Omental fat pad (tissue), 4 donors: ENCODE results near the gene MGAT4B. TPM values are rescaled to one million over a fixed set of nuclear protein-coding genes. Genes with fewer than 3 reads are reported as not detected.
A peak's percentile ranks its signal among the peaks of the same experiment; 100 is the strongest.

ENCODE experiments used
- ATAC-seq: fragments of 150-250 bp; one replicate; pipeline ENCODE4 v1.9.1; 2016; ENCODE audit warnings: mild to moderate bottlenecking, moderate library complexity; ENCODE audit not compliant: low FRiP score
- DNase-seq: peaks from one replicate; pipeline ENCODE4 v3.0.0-alpha.2; 2019; ENCODE audit warnings: low spot score
- total RNA-seq, 4 donors: library from RNA; depleted of rRNA; stranded (reverse); fragments of >200 nt; gene quantifications; one replicate each; pipeline ENCODE4 v1.1.0, GENCODE V29; 2016
- TF ChIP-seq, protein P1 (sequence below), 3 donors: fragments of 450-650 bp; IDR thresholded peaks; one replicate each; pipeline ENCODE4 v1.5.1; 2016 to 2017; ENCODE audit warnings: antibody characterized with exemption in 3 of 3, mild to moderate bottlenecking in 3 of 3, moderate library complexity in 2 of 3

MGAT4B gene
- 10 to 100 TPM; 67.6 to 90.1 (median 73.9) TPM for total RNA-seq

GRCh38 chr5:179806250-179807048, at the start of gene MGAT4B:
Gene MGAT4B, minus strand, starts transcription at chr5:179806866. Its CDS starts 283 bp downstream, at chr5:179806583.
- DNase-seq, result no peak
- peak; percentile 87 for ATAC-seq
- TF ChIP-seq, protein P1, sequence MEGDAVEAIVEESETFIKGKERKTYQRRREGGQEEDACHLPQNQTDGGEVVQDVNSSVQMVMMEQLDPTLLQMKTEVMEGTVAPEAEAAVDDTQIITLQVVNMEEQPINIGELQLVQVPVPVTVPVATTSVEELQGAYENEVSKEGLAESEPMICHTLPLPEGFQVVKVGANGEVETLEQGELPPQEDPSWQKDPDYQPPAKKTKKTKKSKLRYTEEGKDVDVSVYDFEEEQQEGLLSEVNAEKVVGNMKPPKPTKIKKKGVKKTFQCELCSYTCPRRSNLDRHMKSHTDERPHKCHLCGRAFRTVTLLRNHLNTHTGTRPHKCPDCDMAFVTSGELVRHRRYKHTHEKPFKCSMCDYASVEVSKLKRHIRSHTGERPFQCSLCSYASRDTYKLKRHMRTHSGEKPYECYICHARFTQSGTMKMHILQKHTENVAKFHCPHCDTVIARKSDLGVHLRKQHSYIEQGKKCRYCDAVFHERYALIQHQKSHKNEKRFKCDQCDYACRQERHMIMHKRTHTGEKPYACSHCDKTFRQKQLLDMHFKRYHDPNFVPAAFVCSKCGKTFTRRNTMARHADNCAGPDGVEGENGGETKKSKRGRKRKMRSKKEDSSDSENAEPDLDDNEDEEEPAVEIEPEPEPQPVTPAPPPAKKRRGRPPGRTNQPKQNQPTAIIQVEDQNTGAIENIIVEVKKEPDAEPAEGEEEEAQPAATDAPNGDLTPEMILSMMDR (IDR thresholded peaks at IDR 0.05), result no peak

- TF ChIP-seq, protein P1 (IDR thresholded peaks at IDR 0.05), result no peak
Measured at GRCh38 chr5:179854356-179854755, 47.7 kb upstream of the MGAT4B start.

DNA sequence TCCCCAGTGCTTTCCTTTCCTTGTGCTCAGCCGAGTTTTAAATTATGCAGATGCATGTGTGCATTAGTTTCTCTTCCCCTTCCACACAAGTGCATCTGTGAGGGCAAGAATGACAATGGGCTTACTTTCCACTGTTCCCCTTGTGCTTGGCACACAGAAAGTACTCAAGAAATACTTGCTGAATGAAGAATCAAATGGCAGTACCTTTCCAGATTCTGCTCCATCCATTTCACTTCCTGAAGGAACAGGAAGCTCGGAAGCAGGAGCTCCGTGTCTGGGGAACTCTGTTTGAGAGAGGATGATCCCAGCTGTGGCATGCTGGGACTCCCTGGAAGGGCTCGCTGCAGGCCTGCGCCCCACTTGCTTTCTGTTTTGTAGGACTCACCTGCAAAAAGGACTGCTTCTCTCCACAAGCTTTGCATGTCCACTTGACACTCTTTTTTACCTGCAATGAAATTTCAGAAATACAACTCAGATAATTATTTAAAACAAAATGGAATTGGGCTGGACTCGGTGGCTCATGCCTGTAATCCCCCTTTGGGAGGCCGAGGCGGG, 46.4 kb upstream of the MGAT4B start:
- ATAC-seq (no peak), DNase-seq (no peak)
- TF ChIP-seq, protein P1 (IDR thresholded peaks at IDR 0.05), result no peak

More at GRCh38 chr5:179854356-179854755, 47.7 kb upstream of the MGAT4B start:
- ATAC-seq (no peak), DNase-seq (no peak)

- ATAC-seq (no peak), DNase-seq (peak; percentile 14)
- TF ChIP-seq, protein P1 (IDR thresholded peaks at IDR 0.05), result no peak
Measured at GRCh38 chr5:179841621-179842020, 35.0 kb upstream of the MGAT4B start.

DNA sequence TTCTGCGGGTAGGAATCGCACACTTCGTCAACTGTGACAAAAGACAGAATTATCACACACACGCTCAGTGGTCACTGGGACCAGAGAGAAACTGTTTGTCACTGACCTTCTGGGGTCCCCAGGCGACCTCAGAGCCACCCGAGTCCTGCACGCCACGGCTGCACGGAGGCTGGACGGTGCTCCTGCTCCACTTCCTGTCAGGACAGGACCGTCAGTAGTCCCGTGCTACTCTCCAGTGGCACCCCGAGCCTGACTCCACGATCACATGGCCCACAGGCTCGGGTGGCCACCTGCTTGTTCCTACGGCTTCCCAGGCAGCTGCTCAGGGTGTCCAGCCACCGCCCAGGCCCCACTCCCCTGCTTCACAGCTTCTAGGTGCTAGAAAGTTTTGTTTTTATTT, 34.1 kb upstream of the MGAT4B start:
- DNase-seq (peak; percentile 20), ATAC-seq (no peak)
- TF ChIP-seq, protein P1 (IDR thresholded peaks at IDR 0.05), result no peak

- TF ChIP-seq, protein P1 (IDR thresholded peaks at IDR 0.05), result no peak
- ATAC-seq (no peak), DNase-seq (peak; percentile 20)
Measured at GRCh38 chr5:179840321-179840720, 33.7 kb upstream of the MGAT4B start.
